NCI-H1092 treated with DMSO at 0.1 percent for 48 hours (cell line): Measurements from ENCODE around the gene MED15.

ENCODE experiments used
- DNase-seq: peaks from one replicate; lab custom pipeline; 2025; lab: John Stamatoyannopoulos, UW

MED15 gene

GRCh38 chr22:20510811-20511577 lies 3.6 kb downstream of the MED15 start:
- no peak for DNase-seq

DNA sequence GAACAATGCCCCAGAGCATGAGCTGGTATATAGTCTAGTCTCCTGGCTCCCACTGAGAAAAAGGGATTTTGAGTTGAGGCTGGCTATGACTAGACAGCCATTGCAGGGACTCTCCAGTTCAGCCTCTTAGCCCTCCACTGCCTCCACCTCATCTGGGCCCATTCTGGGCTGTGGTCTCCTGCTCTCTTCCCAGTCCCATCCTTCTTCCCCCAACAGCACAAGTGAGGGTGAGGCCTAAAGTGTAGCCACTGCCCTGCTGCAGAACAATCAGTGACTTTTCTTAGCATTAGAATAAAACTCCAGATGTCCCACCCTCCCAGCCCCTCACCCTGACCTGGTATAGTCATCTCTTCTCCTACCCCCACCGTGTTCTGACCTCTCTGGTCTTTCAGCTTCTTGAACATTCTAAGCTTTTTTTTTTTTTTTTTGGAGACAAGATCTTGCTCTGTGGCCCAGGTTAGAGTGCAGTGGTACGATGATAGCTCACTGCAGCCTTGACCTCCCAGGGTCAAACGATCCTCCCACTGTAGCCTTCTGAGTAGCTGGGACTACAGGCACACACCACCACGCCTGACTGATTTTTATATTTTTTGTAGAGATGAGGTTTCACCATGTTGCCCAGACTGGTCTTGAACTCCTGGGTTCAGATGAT lies 4.3 kb downstream of the MED15 start:
- no peak for DNase-seq

- no peak for DNase-seq
These were observed 7.4 kb downstream of the MED15 start for GRCh38 chr22:20514658-20515406.

- no peak for DNase-seq
These were observed 9.0 kb downstream of the MED15 start for GRCh38 chr22:20516399-20516798.

DNA sequence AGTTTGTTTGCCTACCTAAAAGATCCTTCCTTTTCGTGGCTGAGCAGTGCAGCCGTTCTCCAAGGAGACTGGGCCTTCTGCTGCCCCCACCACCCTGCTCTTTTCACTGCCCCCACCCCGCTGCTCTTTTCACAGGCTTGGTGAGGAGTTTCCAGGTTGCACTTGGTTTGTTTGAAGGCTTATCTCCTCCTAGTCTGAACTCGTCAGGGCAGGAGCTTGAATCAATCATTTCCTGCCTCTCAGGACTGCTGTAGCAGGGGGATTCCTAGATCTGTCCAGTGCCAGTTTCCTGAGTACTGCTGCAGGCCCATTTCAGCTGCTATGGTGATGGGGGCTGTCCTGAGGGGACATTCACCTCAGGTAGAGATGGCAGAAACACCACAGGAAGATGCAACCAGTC lies 10.0 kb downstream of the MED15 start:
- no peak for DNase-seq

GRCh38 chr22:20517841-20518592 lies 10.6 kb downstream of the MED15 start:
- DNase-seq, result no peak

- no peak for DNase-seq
These were observed 12.1 kb downstream of the MED15 start for GRCh38 chr22:20519558-20519957.

DNA sequence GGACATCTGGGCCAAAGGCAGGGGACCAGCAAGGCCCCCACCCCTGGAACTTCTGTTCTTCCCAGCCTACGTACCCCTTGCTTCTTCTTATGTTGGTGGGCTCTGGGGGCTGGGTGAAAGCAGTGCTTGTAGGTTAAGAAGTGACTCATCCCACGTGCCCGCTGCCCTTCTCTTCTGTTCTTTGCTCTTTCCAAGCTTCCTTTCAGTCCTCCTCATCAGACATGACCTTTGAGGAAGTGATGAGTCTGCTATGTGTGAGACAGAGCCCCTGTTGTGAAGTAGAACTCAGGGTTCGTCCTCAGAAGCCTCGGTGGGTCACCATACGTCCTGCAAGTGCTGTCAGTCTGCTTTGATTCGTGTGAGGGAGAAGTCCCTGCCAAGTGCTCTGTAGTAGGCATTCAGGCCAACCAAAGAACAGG lies 12.7 kb downstream of the MED15 start:
- DNase-seq, result no peak

- no peak for DNase-seq
These were observed 15.0 kb downstream of the MED15 start for GRCh38 chr22:20522134-20523004.

DNA sequence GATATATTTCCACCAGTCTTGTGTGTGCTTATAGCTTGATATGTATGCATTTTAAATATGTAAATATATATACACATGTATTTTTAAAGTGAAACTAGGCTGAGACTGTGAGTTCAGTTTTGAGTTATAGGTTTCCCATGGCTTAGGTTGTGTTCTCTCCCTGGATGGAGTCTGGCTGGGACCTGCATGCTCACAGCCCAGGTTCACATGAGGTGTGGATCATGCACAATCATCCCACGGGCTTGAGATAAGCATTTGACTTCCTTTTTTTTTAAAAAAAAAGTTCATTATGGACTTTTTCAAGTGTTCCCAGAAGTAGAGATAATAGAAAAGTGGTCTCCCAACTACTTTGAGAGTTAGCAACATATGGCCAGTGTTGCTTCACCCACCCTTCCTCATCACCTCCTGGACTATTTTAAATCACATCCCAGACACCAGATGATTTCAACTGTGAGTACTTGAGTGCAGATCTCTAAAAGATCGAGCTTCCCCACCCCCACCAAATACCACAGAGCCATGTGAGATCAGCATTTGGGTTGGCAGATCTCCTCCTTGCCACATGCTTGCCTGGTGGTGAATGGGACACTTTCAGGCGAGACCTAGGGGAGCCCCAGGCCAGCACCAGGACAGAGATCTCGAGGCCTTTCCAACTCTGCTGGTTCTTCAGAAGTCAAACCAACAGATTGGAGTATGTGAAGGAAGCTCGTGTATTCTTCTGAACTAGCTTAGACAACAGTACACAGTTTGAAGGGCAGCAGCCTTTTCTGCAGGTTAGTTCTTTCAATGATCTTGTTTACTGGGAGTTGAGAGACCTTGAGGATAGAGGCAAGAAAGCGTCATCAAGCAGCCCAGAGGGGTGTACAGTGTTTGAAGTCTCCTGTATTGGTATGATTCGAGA lies 15.9 kb downstream of the MED15 start:
- no peak for DNase-seq

DNA sequence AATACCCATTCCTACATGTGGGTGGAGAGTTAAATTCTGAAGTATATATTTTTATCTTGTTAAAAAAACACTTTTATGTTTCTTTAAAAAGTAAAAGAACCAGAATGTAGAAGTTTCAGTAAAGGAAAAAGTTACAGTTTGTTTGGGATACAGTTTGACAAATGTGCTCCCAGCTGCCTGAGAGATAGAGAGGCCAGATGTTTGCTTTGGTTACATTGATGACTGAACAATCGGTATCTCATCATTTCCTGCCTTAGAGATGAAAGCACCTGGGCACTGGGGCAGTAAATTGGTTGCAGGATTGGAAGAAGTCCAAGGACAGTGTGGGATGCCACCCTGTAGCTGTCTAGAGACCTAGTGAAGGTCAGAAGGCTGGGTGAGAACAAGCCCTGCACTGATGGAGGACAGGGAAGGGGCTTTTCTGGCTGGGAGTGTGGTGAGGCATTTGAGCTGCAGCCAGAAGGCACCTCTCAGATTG lies 16.6 kb downstream of the MED15 start:
- peak; percentile 70 for DNase-seq

DNA sequence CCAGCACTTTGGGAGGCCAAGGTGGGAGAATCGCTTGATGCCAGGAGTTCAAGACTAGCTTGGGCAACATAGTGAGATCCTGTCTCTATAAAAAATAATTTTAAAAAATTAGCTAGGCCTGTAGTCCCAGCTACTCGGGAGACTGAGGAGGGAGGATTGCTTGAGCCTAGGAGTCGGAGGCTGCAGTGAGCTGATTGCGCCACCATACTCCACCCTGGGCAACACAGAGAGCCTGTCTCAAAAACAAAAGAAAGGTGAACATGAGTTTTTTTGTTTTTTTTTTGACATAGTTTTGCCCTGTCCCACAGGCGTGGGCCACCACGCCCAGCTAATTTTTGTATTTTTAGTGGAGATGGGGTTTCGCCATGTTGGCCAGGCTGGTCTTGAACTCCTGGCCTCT lies 17.6 kb downstream of the MED15 start:
- no peak for DNase-seq

- no peak for DNase-seq
These were observed 18.9 kb downstream of the MED15 start for GRCh38 chr22:20526305-20526627.

- no peak for DNase-seq
These were observed 19.4 kb downstream of the MED15 start for GRCh38 chr22:20526628-20527355.

DNA sequence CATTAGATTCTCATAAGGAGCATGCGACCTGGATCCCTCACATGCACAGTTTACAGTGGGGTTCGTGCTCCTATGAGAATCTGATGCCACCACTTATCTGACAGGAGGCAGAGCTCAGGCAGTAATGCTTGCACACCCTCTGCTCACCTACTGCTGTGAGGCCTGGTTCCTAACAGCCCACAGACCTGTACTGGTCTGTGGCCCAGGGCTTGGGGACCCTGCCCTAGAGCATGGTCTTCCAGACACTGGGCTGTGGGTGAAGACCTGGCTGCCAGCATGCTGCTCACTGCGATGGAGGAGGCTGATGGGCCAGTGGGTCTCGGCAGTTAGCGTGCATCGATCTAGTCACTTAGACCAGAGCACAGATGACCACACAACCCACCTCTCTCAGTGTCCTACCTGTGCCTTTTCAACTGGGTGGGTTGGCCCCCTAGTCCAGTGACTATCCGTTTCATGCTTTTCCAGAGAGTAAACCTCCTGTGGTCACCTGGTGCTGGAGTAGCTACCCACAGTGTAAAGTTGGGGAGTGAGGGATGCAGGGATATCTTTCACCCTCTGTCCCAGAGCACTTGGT lies 21.1 kb downstream of the MED15 start:
- DNase-seq, result no peak

- no peak for DNase-seq
These were observed 23.2 kb downstream of the MED15 start for GRCh38 chr22:20530368-20531153.

GRCh38 chr22:20531154-20531403 lies 23.7 kb downstream of the MED15 start:
- no peak for DNase-seq

- DNase-seq, result no peak
These were observed 24.2 kb downstream of the MED15 start for GRCh38 chr22:20531404-20532201.
